Prostate gland (tissue), 2 donors: ENCODE data around the gene UCN2. TPM values are rescaled to one million over a fixed set of nuclear protein-coding genes. Genes with fewer than 3 reads are reported as not detected.

Experiments used
- DNase-seq: peaks from one replicate; pipeline ENCODE4 v3.0.0-alpha.2; 2019; ENCODE audit warnings: low spot score
- H3K27ac ChIP-seq, 2 donors: fragments of 200-600 bp; sonication (generic); 2 replicates each; pipeline ENCODE4 v1.5.1; 2017 to 2019
- H3K27me3 ChIP-seq: fragments of 200-600 bp; sonication (generic); replicated peaks from 2 replicates; pipeline ENCODE4 v1.5.1; 2019; ENCODE audit not compliant: insufficient read depth
- H3K36me3 ChIP-seq, 2 donors: fragments of 200-600 bp; sonication (generic); 1 replicate in 1 of 2; 2 replicates in 1 of 2; pipeline versions ENCODE4 v1.5.1 to v1.8.1; 2017 to 2019
- H3K4me1 ChIP-seq: fragments of 200-600 bp; sonication (generic); replicated peaks from 2 replicates; pipeline ENCODE4 v1.5.1; 2019
- H3K4me3 ChIP-seq, 2 donors: fragments of 200-600 bp; sonication (generic); 2 replicates each; pipeline ENCODE4 v1.5.1; 2017 to 2019
- H3K9me3 ChIP-seq: fragments of 200-600 bp; sonication (generic); 2 replicates; pipeline ENCODE4 v1.5.1; 2017
- POLR2A ChIP-seq: fragments of 450-650 bp; IDR thresholded peaks from one replicate; pipeline ENCODE4 v1.6.1; 2016; ENCODE audit warnings: antibody characterized with exemption, mild to moderate bottlenecking
- POLR2AphosphoS5 ChIP-seq: sonication (generic); formaldehyde crosslinking; IDR thresholded peaks from one replicate; pipeline ENCODE4 v1.6.1; 2017; ENCODE audit warnings: antibody characterized with exemption
- WGBS: methylation state at CpG from one replicate; pipeline ENCODE4 v1.1.5; 2018; 5-methylcytosine and 5-hydroxymethylcytosine counted together
- intact Hi-C: fragments of 100-400 bp; cut with DNase I; formaldehyde crosslinking; loops from one replicate; pipeline ENCODE4 v1.14.2; 2022
- total RNA-seq, 2 donors: library from RNA; depleted of rRNA; stranded (reverse); fragments of >200 nt; gene quantifications; one replicate each; pipeline ENCODE4 v1.1.0, GENCODE V29; 2016
- TF ChIP-seq, protein P1 (sequence below), 4 experiments: fragments of 200-600 bp in 2 of 4; fragments of 450-650 bp in 2 of 4; sonication (generic) in 2 of 4; IDR thresholded peaks; 1 replicate in 3 of 4; 2 replicates in 1 of 4; pipeline ENCODE4 v1.5.1; 2016 to 2019; ENCODE audit warnings: antibody characterized with exemption in 4 of 4, mild to moderate bottlenecking in 2 of 4, moderate library complexity in 2 of 4

The UCN2 gene
- total RNA-seq, 2 donors from 2014 or later: 0.85 to 1.6 TPM

DNA sequence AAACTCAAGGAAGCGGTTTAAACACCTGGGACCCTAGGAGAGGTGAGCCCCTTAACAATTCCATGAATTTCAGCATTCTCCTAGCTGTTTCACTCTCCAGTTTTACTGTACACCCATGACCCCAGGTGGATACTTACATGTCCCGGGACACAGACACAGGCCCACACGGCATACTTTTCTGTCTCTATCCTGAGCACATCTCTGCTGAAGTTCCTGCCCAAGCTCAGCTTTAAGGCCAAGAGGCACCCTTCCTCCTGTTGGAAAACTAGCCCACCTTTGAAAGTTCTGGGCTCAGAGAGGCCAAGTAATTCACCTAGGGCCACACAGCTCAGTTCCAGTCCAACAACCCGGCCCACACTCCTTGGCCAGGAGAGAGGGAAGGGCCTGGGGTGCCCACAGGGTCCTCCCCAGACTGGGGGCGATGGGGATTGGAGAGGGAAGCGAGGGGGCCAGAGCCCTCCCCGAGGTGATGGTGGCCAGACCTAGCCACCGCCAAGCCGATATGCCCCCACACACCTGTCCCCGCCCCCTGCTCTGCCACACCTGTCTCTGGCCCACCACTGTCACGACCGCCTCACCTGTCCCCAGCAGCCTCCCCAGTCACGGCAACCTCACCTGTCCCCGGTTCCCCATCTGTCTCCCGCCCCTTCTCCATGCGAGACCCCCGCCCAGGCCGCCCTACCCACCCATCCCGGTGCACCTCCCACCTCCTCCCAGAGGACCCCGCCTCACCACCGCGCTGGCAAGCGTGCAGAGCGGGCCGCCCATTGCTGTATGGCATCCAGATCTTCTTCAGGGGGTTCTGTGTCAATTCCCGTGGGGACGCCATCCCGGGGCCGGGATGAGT lies 7.4 kb downstream of the UCN2 start:
- DNase-seq: peak; percentile 28
- H3K9me3 ChIP-seq: no peaks in the 10 kb centered on the region
- no peak for TF ChIP-seq POLR2AphosphoS5
- TF ChIP-seq POLR2A: peak; percentile 48
- TF ChIP-seq, protein P1, sequence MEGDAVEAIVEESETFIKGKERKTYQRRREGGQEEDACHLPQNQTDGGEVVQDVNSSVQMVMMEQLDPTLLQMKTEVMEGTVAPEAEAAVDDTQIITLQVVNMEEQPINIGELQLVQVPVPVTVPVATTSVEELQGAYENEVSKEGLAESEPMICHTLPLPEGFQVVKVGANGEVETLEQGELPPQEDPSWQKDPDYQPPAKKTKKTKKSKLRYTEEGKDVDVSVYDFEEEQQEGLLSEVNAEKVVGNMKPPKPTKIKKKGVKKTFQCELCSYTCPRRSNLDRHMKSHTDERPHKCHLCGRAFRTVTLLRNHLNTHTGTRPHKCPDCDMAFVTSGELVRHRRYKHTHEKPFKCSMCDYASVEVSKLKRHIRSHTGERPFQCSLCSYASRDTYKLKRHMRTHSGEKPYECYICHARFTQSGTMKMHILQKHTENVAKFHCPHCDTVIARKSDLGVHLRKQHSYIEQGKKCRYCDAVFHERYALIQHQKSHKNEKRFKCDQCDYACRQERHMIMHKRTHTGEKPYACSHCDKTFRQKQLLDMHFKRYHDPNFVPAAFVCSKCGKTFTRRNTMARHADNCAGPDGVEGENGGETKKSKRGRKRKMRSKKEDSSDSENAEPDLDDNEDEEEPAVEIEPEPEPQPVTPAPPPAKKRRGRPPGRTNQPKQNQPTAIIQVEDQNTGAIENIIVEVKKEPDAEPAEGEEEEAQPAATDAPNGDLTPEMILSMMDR (IDR thresholded peaks at IDR 0.05): no peak
- 13% methylated on average over 29 of the region's 29 CpGs for WGBS
- no peaks in the 10 kb centered on the region for H3K27me3 ChIP-seq
- H3K4me3 ChIP-seq: peak overlapping the region; percentile 42 to 54
- H3K4me1 ChIP-seq: peaks cover 5% of the 10 kb centered on the region
- H3K27ac ChIP-seq: peak overlapping the region; percentile 68 to 74
- intact Hi-C loops: loop anchor here (5.0 to 10.0 kb wide), 4 partner anchors 41 to 281 kb away; partner anchors contain the start of genes COL7A1 and NCKIPSD
- no peaks in the 10 kb centered on the region for H3K36me3 ChIP-seq

DNA sequence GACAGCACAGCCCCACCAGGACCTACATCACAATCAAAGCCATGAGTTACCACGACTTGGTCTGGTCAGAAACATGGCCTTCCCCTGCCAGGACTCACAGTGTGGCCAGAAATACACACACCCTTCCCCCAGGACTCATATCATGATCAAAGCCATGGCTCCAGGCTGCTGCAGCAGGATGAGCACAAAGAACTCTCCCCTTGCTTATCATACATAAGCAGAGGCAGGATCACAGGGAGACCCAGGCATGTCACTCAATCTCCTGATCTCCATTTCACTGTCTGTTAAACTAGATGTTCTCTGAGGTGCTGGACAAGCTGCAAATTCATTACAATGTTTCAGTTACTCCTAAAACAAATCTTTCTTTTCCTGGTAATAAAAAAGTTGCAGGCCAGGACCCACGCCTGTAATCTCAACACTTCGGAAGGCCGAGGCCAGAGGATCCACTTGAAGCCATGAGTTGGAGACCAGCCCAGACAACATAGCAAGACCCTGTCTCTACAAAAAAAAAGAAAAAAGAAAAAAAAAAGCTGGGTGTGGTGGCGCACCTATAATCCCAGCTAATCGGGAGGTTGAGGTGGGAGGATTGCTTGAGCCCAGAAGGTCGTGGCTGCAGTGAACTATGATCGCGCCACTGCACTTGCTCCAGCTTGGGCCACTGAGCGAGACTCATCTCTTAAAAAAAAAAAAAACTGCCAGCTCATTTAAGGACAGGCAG lies 8.2 kb downstream of the UCN2 start:
- Histone ChIP-seq H3K27ac (peak overlapping the region in 1 of 2 donors; percentile 74), H3K9me3 (no peaks in the 10 kb centered on the region), H3K4me1 (peaks cover 5% of the 10 kb centered on the region), H3K27me3 (no peaks in the 10 kb centered on the region), H3K36me3 (no peaks in the 10 kb centered on the region), H3K4me3 (no peak overlapping the region)
- no peak for DNase-seq
- intact Hi-C loops: loop anchor here (5.0 to 10.0 kb wide), 4 partner anchors 42 to 281 kb away; partner anchors contain the start of genes COL7A1 and NCKIPSD
- WGBS: 78% methylated on average over 10 of the region's 10 CpGs
- TF ChIP-seq POLR2AphosphoS5 (no peak), POLR2A (no peak)
- TF ChIP-seq, protein P1 (IDR thresholded peaks at IDR 0.05): no peak

DNA sequence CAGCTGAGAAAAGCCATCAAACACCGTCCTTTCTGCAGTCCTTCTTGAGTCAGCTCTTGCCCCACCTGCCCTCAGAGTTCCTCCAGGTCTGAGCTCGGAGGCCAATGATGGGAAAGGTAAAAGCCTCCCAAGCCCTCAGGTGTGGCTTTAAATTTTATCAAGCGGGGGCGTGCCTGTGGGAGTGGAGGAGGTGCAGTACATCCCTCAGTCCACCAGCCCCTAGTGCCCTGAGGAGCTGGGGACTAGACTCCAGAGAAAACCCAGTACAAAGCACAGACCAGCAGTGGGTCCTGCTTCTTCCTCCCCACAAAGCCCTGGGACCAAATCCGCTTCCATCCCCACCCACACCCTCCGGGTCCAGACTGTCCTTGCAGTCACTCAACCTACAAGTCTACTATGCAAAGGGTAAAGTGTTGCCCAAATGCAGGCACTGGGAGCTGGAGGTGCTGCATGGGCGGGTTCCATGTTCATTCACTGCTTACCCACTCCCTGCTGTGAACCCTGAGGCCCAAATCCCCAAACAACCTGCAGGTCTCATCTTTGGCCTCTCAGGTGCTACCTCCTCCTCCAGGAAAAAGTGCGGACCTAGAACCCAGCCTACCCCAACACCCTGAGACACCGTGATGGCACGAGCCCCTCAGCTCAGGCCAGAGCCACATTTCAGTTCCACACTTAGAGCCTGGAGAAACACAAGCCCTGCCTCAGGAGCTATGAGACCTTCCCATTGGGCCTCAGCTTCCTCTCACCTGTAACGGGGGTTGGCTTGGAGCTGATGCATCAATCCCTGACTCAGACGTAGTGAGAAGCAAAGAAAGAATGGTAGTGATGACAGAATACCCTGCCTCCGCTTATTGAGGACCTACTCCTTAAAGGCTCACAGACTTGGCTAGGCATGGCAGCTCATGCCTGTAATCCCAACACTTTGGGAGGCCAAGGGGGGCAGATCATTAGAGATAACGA lies 9.4 kb downstream of the UCN2 start:
- WGBS: 88% methylated on average over 14 of the region's 14 CpGs
- no peak overlapping the region for H3K27ac ChIP-seq

DNA sequence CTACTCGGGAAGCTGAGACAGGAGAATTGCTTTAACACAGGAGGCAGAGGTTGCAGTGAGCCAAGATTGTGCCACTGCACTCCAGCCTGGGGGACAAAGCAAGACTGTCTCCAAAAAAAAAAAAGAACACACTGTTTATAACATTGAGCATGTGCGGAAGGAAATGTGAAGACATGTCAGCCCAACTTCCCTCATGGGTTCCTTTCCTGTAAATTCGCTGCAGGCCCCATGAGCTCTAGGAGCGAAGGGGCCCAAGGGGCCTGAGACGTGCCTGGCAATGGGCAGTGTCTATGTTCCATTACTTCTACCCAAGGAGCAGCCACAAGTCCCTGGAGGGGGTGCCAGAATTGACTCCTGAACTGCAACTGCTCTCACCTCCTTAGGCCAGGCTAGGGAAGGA lies 10.2 kb downstream of the UCN2 start:
- intact Hi-C loops: loop anchor here (10.0 kb wide), 1 partner anchor 279 kb away; no protein-coding TSS in a partner anchor
- Histone ChIP-seq H3K36me3 (no peaks in the 10 kb centered on the region), H3K27me3 (no peaks in the 10 kb centered on the region), H3K4me3 (no peak overlapping the region), H3K27ac (peak overlapping the region in 1 of 2 donors; percentile 35), H3K4me1 (peaks cover 5% of the 10 kb centered on the region), H3K9me3 (no peaks in the 10 kb centered on the region)
- no peak for DNase-seq
- no peak for TF ChIP-seq POLR2A
- TF ChIP-seq, protein P1 (IDR thresholded peaks at IDR 0.05): no peak
- no peak for TF ChIP-seq POLR2AphosphoS5
- WGBS: 84% methylated on average over 5 of the region's 5 CpGs

More for the DNA sequence above, 9.4 kb downstream of the UCN2 start:
- H3K9me3 ChIP-seq: no peaks in the 10 kb centered on the region
- intact Hi-C loops: loop anchor here (10.0 kb wide), 1 partner anchor 279 kb away; no protein-coding TSS in a partner anchor
- DNase-seq: no peak
- H3K36me3 ChIP-seq: no peaks in the 10 kb centered on the region
- TF ChIP-seq, protein P1 (IDR thresholded peaks at IDR 0.05): no peak
- TF ChIP-seq POLR2AphosphoS5 (no peak), POLR2A (no peak)
- no peak overlapping the region for H3K4me3 ChIP-seq
- H3K27me3 ChIP-seq: no peaks in the 10 kb centered on the region
- H3K4me1 ChIP-seq: peaks cover 5% of the 10 kb centered on the region
